HL-60 (cell line): Measurements from ENCODE around the gene CD38.

ENCODE experiments used
- GABPA ChIP-seq: IDR thresholded peaks from 2 replicates; pipeline ENCODE4 v1.6.1; 2012; ENCODE audit warnings: low read depth
- POLR2AphosphoS5 ChIP-seq: IDR thresholded peaks from 2 replicates; pipeline ENCODE4 v1.6.1; 2012; ENCODE audit warnings: low read depth
- SPI1 ChIP-seq: IDR thresholded peaks from 2 replicates; pipeline ENCODE4 v1.6.1; 2012; ENCODE audit warnings: low read depth, mild to moderate bottlenecking, borderline replicate concordance
- TF ChIP-seq, protein P1 (sequence below): IDR thresholded peaks from one replicate; pipeline ENCODE4 v1.5.1; 2011; ENCODE audit warnings: low read length, control low read depth, inconsistent platforms; ENCODE audit not compliant: insufficient read depth

DNA sequence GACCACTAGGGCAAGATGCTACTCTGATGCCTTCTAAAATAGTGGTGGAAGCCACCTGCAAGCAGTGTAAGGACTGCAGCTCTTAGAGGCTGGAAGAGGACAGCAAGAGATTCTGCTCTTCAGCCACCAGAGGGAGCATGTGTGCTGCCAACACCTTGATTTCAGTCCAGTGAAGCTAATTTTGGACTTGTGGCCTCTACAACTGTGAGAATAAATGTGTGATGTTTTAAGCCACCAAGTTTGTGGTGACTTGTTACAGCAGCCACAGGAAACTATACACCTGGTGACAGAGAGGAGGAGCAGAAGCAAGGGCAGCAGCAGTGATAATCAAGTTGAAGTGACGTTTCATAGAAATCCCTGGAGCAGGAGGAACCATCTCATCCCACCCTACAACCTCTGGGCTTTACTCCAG is 104.6 kb downstream of the CD38 start:
- TF ChIP-seq, protein P1, sequence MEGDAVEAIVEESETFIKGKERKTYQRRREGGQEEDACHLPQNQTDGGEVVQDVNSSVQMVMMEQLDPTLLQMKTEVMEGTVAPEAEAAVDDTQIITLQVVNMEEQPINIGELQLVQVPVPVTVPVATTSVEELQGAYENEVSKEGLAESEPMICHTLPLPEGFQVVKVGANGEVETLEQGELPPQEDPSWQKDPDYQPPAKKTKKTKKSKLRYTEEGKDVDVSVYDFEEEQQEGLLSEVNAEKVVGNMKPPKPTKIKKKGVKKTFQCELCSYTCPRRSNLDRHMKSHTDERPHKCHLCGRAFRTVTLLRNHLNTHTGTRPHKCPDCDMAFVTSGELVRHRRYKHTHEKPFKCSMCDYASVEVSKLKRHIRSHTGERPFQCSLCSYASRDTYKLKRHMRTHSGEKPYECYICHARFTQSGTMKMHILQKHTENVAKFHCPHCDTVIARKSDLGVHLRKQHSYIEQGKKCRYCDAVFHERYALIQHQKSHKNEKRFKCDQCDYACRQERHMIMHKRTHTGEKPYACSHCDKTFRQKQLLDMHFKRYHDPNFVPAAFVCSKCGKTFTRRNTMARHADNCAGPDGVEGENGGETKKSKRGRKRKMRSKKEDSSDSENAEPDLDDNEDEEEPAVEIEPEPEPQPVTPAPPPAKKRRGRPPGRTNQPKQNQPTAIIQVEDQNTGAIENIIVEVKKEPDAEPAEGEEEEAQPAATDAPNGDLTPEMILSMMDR, result peak; percentile 90
- TF ChIP-seq SPI1 (no peak), POLR2AphosphoS5 (no peak), GABPA (no peak)
